Cortex of kidney (tissue), 1 donor: Measurements from ENCODE around the gene AP1S1.
"Not testable (repeated sequence)": the region's sequence is repeated elsewhere in the genome, so short reads cannot be mapped to it uniquely, and the experiment has no call there.

Experiments
- DNase-seq: peaks from one replicate; lab custom pipeline; 2025; lab: John Stamatoyannopoulos, UW

Gene AP1S1

DNA sequence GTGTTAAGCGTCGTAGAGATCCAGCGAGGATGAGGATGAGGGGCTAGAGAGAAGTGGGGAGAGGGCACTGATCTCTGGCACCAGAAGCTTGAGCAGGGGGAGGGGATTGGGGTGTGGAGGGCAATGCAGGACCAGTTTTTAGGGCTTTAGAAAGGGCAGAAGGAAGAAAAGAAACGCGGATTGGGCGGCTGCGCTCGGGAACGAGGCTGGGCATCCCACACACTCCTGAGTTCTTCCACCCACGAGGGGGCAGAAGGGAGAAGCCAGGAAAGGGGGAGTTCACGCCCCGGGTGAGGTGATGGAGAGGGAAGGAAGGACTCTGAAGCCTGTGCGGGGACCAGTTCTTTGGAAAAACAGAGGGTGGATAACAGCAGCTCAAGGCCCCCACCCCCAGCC, 17.2 kb downstream of the AP1S1 start:
- DNase-seq, result no peak

DNA sequence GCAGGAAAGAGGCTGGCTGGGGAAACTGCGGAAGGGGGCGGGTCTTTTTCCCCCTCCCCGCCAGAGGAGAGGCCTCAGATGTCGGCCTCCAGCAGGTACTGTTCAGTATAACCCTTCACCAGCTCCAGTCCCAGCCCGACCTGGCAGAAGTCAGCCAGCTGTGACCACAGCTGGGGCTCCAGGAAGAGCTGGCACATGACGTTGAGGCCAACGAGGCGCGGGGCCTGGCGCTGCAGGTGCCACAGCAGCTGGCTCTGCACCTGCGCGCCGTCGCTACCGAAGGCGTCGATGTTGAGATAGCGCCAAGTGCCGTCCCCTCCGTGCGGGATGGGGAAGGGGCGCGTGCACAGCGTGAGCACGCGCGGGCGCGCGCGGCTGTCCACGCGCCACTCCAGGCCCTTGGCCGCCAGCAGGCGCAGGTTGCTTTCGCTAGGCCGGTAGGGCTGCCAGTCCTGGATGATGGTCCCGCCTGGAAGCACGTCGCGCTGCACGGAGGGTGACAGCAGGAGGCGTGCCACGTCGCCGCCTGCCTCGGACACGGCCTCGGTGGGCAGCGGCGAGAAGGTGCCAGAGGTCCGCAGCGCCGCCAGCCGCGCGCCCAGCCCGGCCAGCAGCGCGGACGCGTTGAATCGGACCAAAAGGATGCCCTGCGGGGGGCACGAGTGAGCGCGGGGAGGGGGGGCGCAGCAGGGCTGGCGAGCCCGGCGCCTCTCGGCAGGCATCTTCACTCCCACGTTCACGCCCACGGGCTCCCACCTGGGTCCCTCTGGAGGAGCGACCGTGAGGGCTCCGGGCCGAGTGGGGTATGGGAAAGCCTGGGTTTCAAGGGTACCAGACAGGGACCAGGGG, 18.0 kb downstream of the AP1S1 start:
- DNase-seq, result no peak

DNA sequence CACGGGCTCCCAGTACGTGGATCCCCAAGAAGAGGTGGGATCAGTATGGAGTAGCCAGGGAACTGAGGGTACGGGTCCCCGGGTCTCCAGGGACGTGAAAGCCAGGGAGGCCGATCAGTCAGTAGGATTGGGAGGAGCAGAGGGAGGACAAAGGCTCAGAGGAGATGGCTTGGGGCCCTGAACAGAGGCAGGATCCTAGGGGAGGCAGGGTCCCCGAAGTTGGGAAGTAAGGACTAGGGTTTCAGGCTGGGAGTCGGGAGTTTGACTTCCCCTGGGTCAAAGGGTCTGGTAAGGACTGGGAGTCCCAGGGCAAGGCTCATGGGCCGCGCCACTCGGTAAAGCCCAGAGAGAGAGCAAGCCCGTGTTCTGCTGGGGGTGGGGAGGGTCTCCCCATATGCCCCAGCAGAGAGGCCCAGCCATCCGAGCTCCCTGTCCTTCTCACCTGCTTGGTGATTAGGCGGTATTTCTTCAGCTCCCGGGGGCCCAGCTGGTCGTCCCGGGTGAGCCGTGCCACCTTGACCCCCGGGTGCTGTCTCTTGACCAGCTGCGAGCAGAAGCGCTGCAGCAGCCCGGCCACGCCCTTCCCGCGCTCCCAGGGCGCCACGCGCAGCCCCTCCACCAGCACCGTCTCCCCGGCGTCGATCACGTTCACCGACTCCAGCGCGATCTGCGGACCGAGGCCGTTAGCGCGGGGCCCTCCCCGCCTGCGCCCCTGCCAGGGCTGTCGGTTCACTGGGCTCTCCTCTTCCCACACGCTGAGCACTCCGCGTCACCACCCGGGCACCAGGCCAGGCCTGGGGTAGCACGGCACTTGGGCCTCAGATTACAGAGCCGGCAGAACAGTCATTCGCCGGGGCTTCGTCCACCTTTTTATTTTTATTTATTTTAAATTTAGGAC, 18.8 kb downstream of the AP1S1 start:
- no peak for DNase-seq

DNA sequence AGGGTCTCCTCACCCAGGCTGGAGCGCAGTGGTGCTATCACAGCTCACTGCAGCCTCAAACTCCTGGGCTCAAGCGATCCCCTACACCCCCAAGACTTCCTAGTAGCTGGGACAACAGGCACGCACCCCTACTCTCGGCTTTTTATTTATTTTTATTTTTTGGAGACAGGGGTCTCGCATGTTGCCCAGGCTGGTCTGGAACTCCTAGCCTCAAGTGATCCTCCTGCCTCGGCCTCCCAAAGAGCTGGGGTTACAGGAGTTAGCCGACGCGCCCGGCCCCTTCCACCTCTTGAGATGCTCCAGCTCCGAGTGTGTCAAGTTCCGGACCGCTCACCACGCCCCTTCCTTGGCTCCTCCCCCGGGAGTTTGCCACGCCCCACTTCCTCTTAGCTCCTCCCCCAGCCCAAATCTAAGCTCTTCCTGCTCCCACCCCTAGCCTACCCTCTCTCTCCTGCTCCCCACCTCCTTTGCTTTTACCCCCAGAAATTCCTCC, 19.5 kb downstream of the AP1S1 start:
- no peak for DNase-seq

DNA sequence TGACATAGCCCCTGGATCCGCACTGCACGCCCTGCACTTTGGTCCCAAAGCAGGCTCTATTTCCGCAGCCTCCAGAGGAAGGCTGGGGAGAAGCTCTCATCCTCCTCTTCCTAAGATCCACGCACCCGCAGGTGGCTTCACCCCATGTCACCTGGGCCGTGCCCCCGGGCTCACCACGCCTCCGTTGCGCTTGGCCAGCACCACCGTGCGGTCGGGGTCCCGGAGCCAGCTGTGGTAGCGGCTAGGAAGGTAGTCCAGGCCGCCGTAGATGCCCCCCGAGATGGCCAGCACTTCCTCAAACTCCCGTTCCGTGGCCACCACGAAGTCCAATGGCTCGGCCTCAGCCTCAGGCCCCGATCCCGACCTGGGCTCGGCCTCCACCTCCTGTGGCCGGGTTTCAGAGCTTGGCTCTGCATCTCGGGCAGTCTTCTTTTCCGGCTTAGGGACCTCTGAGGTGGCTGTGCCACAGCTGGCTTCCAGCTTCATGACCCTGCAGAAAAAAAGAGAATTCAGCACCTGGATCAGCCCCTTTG, 20.1 kb downstream of the AP1S1 start:
- no peak for DNase-seq

DNA sequence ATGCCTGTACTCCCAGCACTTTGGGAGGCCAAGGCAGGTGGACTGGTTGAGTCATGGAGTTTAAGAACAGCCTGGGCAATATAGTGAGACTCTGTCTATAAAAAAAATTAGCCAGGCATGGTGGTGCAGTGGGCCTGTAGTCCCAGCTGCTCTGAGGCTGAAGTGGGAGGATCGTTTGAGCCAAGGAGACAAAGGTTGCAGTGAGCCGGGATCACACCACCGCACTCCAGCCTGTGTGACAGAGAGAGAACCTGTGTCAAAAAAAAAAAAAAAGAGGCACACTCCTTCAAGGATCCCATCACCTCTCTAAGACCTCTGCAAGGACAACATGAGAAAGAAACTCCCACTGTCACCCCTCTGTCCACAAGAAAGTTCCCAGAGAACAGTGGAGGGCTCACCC, 21.4 kb downstream of the AP1S1 start:
- DNase-seq, result no peak

DNA sequence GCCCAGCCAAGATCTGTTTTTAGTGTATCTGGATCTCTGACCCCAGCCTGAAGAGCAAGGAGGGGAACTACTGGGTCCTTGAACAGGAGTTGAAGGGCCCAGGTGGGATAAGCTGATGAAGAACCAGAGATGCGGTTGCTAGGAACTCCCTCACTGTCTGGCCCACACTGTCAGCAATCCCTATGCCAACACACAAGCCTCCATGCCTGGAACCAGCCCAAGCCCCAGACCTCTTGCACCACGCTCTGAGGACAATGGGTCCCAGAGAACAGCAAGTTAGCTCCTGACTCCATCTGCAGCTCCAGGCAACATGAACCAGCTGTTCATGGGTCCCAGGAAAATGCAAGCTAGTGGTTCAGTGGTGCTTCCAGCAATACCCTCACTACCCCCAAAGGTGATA, 23.4 kb downstream of the AP1S1 start:
- no peak for DNase-seq

DNA sequence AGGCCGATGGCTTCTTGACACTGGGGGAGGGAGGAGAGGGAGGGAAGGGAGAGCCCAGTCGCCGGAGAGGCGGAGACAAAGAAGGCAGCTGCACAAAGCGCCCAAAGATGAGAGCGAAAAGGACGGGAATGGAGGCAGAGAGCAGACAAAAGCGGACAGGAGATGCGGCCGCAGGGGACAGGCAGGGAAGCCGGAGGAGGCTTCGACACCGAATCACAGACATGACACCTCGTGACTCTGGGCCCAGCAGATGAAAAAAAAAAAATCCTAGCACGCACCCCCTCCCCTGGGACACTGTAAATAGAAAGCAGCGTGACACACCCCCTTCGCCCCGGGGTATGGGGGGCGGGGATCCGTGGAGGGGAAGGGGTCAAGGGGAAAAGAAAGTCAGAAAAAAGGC, 24.8 kb downstream of the AP1S1 start:
- no peak for DNase-seq

DNA sequence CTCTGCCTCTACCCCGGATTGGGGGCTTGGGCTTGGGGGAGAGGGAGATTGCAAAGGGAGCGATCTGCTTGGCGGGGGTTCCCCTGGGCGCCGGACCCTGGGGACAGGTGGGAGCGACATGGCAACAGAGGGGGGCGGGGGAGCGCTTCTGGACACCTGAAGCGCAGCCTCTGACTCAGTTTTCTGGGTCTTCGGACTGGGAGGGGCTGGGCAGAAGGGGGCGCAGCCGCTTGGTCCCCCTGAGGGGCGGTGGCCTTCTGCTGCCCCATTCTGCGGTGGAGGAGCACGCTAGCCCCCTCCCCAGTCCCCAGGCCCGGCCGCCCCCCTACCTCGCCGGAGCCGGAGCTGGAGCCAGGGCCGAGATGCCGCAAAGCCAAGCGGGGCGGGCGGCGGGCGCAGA, 25.4 kb downstream of the AP1S1 start:
- DNase-seq, result no peak

DNA sequence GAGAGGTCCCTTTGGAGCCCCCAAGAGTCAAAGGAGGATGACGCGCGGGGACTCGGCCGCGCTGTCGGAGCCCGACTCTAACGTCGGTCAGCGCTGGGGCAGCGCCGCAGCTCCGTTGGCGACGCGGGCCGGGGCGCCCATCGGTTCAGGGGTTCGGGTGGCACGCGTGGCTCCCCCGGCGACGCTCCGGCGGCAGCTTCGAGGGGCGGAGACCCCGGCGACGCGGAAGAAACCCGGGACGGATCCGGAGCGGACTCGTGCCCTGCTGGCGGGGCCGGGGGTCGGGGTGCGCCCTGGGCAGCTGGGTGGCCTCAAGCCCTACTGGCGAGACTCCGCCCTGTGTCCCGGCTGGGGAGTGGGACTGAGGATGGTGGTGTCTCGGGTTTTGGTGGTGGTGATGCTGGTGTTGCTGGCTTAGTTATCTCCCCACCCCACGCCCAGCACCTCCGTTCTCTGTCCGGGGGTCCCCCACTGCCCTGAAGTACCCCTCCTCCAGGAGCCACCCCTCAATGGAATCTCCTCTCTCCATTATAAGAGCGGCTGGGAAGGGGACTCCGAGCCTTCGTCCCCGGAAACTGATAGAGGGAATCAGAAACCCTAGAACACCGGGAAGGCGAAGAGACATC, 26.0 kb downstream of the AP1S1 start, which contains the start of gene NAT16:
TSS of gene NAT16 (minus strand) at position 164 of the 626 bp plus-strand sequence. CDS start 5,486 bp downstream, outside the sequence.
- DNase-seq, result no peak

DNA sequence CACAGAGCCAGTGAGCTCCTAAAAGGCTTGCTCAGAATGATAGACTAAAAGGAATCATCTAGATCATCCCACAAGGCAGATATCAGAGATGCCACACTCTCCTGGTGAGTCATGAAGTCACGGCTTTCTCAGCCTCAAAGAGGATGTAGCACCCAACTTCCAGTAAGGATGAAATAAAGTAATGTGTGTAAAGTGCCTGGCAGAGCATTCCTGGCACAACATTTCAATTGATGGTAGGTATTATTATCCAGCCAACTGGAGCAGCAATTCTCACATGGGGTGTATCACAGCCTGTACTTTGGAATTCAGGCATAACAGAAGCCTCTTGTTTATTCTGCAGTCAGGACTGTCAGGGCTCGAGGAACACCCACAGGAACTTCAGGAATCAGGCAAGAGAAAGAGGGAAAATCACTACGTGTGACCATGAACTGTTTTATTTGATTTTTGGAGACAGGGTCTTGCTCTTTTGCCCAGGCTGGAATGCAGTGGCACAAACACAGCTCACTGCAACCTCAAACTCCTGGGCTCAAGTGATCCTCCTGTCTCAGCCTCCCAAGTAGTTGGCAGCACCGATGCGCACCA, 31.1 kb downstream of the AP1S1 start:
- DNase-seq, result no peak

DNA sequence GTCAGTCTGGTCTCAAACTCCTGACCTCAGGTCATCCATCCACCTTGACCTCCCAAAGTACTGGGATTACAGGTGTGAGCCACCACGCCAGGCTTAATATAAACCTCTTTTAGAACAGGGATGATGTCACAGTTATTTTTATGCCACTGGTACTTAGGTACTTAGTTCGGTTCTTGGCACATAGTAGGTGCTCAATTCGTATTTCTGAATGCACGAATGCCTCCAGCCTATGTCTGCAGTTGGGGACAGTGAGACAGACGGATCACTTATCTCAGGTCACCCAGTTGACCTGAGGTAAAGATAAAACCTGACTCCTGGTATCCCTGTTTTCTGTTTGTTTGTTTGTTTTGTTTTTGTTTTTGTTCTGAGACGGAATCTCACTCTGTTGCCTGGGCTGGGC, 31.9 kb downstream of the AP1S1 start:
- DNase-seq, result no peak

DNA sequence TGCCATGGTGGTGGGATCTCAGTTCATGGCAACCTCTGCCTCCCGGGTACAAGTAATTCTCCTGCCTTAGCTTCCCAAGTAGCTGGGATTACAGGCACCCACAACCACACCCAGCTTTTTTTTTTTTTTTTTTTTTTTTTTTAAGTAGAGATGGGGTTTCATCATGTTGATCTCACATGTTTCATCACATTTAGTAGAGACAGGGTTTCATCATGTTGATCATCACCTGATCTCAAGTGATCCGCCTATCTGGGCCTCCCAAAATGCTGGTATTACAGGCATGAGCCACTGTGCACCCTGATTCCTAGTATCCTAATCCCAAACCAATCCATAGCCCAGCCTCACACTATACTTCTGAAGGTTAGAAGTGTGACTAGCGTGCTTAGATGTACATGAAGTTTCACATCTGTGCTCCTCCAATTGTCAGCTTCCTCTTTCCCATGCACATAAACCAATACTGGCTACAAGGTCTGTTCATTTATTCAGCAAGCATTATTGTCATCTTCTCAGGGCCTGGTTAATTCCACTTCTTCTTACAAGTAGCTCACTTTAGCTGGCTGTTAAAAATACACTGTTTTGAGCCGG, 32.7 kb downstream of the AP1S1 start:
- DNase-seq, result no peak

DNA sequence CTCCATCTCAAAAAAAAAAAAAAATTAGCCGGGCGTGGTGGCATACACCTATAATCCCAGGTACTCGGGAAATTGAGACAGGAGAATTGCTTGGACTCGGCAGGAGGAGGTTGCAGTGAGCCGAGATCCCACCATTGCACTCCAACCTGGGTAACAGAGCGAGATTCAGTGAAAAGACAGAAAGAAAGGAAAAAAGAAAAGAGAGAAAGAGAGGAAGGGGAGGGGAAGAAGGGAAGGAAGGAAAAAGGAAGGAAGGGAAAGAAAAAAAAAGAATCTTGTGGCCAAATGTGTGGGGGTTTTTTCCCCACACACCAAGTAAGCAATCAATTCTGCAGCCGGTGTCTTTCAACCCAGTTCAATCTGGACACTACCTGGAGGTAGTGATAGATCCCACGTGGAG, 34.8 kb downstream of the AP1S1 start:
- no peak for DNase-seq

DNA sequence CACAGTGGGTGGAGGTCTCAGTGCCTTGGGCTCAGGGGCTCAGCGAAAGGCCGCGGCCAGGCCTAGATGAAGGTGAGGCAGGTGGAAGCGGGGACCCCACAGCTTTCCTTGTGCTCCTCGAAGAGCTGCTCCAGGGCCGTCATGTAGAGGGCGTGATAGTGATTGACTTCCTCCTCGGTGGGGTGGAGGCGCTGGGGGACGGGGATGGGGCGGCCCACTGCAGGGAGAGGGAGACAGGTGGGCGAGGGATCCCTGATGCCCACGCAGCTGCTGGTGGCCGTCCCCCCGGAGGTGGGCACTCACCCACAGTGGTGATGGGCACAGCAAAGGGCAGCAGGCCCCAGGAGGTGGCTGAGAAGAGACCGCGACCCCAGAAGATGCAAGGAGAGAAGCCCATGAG, 41.6 kb downstream of the AP1S1 start:
- DNase-seq, result no peak

DNA sequence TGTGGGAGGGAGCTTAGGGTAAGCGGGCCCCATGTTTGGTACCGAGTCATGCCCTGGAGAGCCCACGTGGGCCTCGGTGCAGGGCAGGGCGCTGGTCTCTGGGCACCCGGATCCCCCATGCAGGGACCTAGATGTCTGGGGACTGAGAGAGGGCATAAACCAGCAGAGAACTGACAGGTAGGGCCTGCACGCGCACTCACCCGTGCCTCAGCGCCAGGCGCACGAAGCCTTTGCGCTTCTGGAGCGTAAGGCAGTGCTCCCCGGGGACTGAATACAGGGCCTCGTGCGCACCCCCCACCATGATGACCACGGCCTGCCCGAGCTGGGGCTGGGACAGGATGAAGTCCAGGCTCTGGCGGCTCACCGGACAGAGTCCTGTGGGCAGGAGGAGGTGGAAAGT, 43.7 kb downstream of the AP1S1 start:
- no peak for DNase-seq

DNA sequence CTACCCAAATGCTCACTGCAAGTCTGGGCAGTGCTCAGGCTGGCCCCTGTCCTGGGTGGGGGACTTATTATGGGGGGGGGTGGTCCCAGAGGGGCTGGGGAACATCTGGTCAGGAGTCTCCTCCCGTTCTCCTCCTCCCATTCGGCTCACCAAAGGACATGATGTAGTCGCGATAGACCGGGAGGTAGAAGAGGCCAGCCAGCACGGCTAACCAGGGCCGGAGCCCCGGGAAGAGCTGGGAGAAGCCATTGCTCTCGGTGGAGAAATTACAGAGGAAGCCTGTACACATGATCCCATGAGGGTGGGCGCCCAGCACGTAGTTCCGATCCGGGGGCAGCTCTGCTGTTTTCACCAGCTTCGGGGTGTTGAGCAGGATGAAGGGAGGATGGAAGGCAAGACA, 44.2 kb downstream of the AP1S1 start:
- DNase-seq, result no peak

DNA sequence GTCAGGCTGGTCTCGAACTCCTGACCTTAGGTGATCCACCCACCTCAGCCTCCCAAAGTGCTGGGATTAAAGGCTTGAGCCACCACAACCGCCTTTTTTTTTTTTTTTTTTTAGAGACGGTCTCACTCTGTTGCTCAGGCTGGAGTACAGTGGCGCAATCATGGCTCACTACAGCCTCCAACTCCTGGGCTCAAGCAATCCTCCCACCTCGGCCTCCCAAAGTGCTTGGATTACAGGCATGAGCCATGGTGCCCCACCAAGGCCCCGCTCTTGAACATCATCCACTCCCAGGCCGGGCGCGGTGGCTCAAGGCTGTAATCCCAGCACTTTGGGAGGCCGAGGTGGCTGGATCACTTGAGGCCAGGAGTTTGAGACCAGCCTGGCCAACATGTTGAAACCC, 45.2 kb downstream of the AP1S1 start:
- not testable (repeated sequence) for DNase-seq

DNA sequence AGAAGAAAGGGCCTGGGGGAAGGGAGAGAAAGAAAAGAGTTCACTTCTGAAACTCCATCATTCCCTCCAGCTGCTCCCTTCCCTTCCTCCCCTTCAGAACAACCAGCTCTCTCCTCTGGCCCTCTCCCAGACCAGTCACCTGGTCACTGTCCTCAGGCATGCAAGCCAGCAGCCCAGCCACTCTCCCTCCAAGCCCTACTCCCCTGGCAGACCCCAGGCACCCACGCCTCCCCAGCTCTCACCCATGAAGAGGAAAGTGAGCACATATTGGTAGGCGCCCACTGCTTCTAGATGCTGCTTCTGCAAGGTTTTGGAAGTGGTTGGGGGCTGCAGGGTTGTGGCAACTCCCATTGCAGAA, 46.2 kb downstream of the AP1S1 start:
- no peak for DNase-seq

DNA sequence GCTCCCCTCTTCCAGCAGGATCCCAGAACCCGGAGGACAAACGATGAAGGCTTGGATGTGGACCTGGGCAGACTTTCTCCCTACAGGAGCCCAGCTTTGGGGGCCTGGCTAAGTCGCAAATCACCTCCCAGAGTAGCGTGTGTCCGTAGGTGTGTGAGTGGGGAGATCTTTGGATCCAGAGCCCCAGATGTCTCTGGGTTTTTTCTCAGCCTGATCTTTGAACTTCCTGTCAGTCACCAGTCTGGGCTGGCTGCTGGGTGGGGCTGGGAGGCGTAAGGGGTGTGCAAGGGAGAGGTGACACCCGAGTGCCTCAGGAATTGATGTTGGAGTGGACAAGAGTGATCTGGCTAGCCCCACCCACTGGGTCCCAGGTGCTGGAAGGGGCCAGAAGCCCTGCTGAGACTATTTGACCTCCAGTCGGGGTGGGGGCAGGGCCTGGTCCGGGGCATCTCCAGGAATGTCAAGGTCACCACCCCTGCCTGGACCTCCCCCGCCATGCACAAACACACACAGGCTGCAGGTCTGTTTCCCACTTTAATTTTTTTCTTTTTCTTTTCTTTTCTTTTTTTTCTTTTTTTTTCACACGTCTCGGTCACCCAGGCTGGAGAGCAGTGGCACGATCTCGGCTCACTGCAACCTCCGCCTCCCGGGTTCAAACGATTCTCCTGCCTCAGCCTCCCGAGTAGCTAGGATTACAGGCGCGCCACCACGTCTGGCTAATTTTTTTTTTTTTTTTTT, 46.8 kb downstream of the AP1S1 start, which contains the start of gene MOGAT3:
TSS of gene MOGAT3 (minus strand) at position 175 of the 738 bp plus-strand sequence. CDS start 182 bp downstream, outside the sequence.
- no peak for DNase-seq
